ENCODE data around the gene PRDM12.
"Not testable (repeated sequence)": the region's sequence is repeated elsewhere in the genome, so short reads cannot be mapped to it uniquely, and the experiment has no call there.

PRDM12 gene

DNA sequence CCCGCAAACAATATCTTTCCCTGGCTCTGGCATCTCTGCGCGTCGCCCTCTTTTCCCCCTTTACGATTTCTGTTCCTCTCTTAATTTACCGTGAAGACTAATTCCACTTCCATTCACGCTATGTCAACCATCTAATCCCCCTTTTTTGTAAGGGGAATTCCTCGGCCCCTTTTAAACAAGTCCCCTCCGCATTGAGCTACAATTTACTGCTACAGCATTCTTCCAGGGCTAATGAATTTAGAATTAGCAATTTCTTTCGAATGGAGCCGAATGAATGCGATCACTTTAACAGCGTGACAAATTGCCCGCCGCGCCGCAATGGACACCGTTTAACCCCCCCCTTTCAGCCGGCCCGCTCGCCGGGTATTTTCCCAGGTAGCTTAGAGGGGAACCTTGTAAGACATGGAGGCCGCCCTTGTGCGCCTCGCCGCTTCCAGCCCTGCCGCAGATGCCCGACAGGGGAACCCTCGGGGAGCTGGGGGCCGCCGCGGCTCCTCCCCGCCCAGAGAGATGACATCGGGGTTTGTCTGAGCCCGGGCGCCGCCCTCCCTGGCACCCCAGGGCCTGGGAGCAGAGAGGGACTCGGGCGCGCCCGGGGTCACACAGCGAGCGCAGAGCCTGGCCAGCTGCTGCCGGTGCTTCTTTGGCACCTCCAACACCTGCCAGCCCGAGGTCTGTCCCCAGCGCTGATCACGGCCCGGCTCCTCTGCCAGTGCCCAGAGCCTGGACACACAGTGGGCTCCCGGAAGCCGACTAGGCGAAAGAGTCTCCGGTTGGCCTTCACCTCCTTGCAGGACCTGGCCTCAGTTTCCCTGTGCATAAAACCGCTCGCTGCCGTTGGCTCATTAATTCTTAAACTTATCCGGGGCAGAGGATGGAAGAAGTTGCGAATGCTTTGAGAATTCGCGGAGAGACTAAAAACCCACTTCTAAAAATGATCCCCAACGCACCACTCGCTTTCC is 1.3 kb downstream of the PRDM12 start:
- DNase-seq, result no peak

DNA sequence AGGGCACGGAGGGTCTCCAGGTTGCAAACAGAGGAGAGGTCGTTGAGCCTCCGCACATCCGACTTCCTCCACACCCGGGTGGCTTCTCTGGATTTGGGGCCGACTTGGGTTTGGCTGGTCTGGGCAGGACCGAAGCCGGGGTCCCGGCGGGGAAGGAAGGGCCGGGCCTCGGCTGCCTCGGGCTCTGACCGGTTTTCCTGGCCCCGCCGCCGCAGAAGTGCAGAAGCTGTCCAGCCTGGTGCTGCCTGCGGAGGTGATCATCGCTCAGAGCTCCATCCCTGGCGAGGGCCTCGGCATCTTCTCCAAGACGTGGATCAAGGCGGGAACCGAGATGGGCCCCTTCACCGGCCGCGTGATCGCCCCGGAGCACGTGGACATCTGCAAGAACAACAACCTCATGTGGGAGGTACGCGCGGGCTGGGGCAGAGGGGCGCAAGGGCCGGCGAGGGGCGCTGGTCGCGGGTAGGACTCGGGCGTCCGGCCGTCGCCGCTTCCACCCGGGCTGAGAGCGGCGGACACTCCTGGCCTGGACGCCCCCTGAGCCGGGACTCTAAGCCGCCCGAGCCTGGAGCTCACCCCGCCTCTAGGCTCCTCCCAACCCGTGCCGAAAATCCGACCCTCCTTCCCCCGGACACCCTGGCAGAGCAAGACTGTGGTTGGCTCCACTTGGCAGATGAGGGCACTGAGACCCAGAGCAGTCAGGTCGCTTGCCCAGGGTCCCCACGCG is 2.2 kb downstream of the PRDM12 start:
- no peak for DNase-seq

DNA sequence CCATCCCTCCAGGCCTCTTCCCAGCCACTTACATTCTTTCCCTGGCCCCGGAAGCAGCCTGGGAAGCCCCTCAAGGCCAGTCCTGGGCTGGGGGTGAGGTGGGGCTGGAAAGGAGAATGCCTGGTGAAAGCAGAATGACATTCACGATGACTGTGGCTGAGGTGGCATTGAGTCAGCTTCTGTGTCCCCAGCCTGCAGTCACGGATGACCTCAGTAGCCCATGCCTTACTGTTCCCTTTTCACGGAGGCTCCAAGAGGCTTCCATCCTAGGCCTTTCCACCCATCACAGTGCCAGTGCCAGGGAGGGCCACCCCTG is 2.7 kb downstream of the PRDM12 start:
- no peak for DNase-seq

DNA sequence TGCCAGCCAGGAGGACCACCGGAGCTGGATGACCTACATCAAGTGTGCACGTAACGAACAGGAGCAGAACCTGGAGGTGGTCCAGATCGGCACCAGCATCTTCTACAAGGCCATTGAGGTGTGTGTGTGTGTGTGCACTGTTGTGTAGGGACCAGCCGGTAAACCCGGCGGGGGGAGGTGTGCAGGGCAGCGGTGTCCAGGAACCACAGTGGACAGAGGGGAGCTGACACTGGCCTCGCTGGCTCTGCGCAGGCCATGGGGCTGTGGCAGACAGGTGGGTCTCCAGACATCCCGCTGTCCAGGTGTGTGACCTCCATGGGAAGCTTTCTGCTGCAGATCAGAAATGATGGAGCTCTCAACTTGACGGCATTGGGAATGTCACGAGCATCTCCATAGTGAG is 3.8 kb downstream of the PRDM12 start:
- DNase-seq, result no peak

DNA sequence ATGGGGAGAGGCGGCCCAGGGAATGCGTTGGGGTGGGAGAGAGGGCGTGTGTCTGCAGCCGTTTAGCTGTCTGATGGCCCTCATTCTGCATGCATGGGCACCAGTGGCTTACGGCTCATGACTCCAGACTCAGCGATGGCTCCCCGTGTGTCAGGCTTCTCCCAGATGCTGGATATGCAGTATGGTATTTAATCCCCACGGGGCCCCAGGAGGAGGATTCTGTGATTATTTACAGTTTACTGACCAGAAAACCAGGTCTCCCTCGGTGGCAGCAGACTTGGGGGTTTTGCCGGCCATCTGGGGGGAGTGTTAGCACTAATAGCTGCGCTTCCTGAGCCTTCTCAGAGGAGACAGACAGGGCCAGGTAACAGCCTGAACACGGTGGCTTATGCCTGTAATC is 4.3 kb downstream of the PRDM12 start:
- no peak for DNase-seq

DNA sequence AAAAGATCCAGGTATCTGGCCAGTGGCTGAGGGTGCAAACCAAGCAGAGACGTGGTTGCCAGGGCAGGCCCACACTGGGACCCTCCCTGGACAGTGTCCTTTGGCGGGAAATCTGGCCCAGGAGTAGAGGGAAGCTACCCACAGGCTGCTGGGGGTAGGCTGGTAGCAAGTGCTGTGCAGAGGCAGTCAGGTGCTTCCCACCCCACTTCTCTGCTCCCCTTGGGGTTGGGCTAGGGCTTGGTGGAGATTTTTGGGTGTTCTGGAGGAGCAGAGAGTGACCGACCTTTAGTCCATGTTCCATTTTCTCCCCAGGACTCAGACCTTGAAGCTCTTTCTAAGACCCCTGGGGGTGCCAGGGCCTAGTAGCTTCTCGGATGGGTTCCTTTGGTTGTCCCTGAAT is 5.6 kb downstream of the PRDM12 start:
- no peak for DNase-seq

DNA sequence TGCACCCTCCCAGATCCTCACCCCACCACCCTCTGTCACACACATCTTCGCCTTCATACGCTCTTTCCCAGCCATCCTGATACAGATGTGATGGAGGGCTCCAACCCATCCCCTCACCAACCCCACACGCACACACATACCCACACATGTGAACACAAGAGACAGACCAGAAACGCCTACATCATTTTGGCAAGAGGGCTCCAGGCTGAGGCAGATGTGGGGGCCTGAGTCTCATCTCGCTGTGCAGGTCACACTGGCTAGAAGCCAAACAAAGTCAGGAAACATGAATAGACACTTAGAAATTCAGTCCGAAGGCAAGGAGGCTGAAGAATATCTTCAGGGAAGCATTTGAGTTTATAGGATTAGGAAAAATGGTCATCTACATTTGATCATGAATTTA is 6.2 kb downstream of the PRDM12 start:
- DNase-seq, result no peak

DNA sequence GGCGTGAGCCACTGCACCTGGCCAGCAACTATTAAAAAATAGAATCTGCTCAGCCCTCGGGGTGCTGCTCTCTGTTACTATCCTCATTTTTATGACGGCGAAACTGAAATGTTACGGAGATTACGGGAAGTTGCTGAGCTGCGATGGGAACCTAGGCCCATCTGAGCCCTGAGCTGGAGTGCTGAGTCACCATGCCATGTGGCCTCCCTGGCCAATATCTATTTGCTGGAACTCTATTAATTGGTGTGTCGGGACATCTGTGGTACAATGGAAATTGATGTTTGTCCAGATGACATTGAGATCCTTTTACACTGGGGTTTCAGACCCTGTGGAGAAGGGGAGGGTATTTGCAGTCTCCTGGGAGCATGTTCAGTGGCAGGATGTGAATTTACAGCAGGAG is 8.1 kb downstream of the PRDM12 start:
- no peak for DNase-seq

DNA sequence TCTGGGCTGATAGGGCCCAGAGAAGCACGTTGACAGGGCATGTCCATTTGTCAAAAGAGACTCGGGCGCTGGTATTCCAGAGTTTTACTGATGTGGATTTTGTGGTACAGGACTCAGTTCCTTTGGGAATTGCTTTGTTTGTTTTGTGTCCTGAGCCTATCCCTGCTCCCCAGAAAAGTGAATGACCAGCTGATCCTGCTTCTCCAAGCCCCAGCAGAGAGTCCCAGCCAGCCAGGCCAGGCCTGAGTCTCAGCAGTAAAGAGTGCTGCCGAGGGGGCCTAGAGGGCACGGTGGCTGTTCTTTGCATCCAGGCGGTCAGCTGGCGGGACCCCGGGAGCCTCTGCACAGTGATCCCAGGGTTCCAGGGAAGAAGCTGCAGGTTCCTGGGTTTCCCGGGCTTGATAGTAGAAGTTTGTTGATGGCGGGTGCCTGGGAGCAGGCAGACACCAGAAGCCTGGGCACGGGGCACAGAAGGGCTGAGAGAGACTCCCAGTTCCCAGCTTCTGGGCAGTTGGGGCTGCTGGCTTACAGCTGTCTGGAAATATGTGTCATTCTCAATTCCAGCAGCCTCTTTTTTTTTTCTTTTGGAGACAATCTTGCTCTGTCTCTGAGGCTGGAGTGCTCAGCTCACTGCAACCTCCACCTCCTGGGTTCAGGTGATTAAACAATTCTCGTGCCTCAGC is 8.7 kb downstream of the PRDM12 start:
- no peak for DNase-seq

DNA sequence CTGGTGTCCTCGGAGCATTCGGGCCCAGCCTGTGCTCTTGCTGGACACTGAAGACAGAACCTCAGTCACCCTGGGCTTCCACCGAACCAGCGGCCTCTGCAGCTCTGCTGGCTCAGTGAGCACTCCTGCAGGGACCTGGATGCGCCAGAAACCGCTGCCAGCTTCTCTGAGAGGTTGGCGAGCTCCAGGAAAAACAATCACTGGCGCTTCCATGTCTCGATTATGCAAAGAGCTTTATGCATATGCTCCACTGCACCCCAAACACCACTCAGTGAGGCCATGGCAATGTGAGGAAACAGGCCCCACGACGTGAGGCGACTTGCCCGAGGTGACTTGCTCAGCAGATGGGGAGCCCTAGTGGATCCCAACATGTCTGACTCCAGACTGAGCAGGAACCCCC is 11.0 kb downstream of the PRDM12 start:
- DNase-seq, result no peak

DNA sequence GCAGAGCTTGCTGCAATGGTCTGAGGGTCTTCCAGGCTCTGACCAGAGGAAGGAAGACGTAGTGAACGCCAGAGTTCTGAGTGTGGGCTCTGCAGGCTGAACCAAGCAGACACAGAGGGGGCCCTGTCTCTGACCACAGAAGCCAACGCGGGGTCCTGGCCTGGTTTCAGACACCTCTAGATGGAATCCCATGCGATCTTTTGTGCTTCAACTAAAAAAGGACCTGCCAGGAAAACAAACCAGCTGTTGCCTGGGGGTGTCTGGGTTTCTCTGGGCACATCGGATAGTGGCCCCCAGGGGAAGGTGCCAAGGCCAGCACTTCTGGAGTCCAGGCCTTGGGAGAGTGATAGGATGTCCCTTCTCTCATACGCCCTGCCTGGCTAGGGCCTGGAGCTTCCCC is 12.9 kb downstream of the PRDM12 start:
- DNase-seq, result no peak

DNA sequence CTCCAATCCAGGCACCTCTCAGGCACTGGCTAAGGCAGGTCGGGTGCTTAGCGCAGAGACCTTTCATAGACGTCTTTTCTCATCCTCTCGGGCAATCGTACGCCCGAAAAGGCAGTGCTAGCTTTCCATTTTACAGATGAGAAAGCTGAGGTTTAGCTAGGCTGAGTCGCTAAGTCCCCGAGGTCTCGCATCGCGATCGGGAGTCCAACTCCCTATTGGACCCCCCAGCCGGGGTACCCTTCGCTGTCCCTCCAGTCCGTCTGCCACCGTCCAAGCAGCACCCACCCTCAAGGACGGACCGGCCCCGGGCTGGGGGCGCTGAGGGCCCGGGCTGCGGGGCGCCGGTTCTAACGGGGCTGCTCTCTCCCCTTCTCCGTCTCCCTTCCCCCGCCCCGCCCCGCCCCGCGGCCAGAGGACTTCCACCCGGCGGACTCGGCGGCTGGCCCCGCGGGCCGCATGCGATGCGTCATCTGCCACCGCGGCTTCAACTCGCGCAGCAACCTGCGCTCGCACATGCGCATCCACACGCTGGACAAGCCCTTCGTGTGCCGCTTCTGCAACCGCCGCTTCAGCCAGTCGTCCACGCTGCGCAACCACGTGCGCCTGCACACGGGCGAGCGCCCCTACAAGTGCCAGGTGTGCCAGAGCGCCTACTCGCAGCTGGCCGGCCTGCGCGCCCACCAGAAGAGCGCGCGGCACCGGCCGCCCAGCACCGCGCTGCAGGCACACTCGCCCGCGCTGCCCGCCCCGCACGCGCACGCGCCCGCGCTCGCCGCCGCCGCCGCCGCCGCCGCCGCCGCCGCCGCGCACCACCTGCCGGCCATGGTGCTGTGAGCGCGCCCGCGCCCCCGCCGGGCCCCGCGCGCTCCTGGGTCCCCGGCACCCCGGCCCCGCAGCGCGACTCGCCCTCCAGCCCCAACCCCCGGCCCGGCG is 16.7 kb downstream of the PRDM12 start:
- DNase-seq, result no peak

DNA sequence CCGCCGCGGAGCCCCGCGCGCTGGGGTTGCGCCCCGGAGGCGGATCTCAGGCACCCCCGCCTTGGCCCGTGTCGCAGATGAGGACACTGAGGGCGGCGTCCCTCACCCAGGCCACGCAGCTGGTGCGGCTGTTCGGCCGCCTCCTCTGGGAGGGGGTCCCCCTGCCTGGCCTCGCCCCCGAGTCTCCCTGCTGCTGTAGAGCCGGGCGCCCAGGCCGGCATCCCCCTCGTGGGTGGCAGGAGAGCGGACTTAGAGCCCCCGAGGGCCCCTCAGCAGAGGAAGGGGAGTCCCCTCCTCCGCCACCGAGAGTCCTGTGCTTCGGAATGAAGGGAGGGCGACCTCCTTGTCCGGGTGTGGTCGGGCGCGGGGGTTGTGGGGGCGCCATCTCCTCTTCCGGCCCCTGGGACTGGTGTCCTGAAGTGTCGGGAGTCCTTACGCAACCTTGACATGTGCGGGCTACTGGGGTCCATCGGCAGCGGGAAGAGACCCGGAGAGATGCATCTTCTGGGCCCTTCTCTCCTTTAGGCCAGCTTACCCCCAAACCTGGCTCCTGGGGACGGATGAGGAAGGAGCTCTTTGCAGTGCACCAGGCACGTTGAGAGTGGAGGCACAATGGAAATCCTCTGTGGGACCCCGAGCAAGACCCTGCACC is 17.5 kb downstream of the PRDM12 start:
- DNase-seq, result no peak

DNA sequence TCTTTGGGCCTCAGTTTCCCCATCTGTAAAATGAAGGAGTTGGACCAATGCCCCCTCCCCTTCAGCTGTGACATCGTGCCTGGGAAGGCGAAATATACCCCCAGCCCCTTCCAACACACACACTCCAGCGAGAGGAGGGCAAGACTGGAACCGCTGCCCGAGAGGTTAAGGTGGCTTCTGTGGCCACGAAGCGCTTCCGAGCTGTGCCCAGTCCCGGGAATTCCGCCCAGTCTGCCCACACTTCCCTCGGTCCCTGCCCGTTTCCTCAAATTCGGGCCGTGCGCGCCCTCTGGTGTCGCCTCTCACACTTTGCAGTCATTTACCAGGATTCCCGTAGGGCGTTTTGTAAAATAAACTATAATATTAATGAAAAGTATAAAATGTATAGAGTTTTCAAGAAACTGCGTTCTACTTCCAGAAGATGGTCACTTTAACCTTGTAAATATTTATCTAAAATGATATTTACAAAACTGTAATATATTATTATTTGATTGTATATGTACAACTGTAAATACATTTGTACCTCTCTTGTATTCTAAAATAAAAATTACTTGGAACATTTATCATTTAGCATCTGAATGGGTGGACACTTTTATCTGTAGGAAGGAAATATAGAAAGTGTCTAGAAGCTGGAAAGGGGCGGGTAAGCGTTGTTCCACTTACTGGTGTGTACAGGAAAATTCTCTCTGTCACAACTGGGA is 18.2 kb downstream of the PRDM12 start:
- DNase-seq, result peak; percentile 54

DNA sequence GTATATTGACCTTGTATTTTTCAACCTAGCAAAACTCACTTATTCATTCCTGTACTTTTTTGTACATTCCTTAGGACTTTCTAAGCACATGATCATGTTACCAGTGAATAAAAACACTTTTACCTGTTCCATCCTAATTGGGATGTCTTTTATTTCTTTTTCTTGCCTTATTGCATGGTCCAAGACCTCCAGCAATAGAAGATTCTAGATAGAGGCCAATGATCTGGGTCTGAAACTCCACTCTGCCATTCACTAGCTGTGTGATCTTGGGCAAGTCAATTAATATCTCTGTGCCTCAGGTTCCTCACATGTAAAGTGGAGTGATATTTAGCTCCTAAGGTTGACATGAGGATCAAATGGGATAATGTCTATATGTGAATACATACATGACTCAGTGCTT is 20.7 kb downstream of the PRDM12 start:
- no peak for DNase-seq

DNA sequence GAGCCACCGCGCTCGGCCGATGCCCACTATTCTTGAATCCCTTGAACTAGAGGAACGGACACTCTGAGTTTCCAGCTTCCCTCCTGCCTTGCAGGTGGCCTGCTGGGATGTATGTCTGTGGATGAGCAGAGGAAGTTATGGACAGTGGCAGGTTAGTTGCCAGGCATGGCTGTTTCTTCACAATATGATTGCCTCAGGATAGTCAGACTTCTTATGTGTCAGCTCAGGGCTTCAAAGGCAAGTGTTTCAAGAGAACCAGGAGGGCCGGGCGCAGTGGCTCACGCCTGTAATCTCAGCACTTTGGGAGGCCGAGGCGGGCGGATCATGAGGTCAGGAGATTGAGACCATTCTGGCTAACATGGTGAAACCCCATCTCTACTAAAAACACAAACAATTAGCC is 21.6 kb downstream of the PRDM12 start:
- not testable (repeated sequence) for DNase-seq

DNA sequence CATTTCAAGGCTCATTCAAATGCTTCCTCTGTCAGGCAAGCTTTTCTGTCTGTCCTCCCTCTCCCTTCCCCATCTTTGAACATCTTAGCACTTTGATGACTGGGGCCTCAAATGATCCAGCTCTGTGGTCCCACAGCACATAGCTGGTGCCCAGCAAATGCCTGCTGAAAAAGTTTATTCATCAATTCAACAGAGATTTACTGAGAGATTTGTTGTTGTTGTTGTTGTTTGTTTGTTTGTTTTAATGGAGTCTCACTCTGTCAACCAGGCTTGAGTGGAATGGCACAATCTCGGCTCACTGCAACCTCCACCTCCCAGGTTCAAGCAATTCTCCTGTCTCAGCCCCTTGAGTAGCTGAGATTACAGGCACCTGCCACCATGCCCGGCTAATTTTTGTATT is 23.2 kb downstream of the PRDM12 start:
- DNase-seq, result no peak

DNA sequence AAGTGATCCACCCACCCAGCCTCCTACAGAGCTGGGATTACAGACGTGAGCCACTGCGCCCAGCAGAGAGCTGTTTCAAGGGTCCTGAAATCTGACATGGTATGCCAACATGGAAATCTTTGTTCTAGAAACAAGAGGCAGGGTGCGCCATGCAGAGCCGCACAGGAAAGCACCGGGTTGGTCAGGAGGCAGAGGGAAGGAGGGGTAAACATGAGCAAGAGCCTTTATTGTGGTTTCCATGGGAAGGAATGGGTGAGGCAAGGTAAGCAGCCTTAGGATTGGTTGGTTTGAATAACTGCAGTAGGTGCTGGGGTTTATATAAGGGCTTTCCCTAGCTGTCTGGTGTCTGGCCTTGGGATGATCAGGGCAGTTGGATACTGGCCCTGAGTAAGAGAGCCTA is 23.7 kb downstream of the PRDM12 start:
- DNase-seq, result no peak

DNA sequence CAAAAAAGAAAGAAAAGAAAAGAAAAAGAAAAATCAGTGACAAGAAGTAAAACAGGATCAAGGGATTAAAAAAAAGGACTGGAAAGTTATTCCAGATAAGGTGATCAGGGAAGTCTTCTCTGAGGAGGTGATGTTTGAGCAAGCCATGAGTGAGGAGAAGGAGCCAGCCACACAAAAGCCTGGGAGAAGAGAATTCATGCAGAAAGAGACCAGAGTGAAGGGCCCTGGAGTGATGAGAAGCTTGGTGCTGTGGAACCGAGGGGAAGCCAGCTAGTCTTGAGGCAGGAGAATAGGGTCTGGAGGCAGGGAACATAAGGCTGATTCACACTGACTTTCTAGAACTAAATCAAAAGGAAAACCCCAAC is 25.2 kb downstream of the PRDM12 start:
- DNase-seq, result no peak

DNA sequence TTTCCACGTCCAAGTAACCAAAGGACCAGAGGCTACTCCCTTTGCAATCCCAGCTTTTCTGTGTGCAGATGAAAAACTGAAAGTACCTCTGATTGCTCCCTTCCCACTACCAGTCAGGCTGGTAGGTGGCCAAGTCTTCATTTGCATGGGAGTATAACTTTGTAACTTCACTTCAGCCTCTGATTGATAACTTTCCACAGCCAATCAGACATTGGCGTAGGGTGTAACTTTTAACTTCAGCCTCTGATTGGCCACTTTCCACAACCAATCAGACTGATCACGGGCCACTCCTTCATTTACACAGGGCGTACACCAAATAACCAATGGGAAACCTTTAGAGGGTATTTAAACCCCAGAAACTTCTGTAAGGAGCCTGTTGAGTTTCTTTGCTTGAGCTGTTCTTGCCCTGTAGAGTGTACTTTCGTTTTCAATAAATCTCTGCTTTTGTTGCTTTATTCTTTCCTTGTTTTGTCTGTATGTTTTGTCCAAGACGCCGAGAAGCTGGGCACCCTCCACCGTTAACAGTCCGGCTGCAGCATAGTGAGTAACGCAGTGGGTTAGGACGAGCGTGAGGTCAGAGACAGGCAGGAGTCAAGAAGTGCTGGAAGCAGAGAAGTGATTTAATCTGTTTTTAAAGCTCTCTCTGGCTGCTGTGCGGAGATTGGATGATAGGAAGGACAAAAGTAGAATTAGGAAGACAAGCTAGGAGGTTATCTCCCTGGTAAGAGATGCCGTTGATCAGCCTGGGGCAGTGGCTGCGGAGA is 25.7 kb downstream of the PRDM12 start:
- DNase-seq, result no peak

DNA sequence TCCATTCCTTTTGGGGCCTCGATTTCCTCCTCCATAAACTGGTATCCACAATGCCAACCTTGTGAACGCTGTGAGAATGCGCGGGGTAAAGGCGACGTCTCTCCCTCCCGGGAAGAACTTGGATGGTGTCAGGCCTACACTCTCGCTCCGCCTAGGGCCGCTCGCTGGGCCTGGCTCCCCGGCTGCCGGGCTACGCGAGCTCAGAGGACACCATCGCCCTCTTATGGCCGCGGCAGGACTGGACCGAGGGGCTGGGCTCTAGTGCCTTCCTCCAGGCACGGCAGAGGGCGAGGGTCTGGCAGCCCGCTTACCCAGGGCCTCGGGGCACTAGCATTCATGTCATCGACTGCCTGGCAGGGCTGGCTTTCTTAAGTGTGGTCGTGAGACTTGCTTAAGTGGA is 27.9 kb downstream of the PRDM12 start:
- no peak for DNase-seq
